GM12891 (cell line): ENCODE measurements around the gene SLC4A1AP.

Source experiments
- POLR2A ChIP-seq: IDR thresholded peaks from 2 replicates; pipeline ENCODE4 v1.6.1; 2011; ENCODE audit warnings: low read depth, low read length, control low read depth
- POLR2AphosphoS5 ChIP-seq: IDR thresholded peaks from 2 replicates; pipeline ENCODE4 v1.6.1; 2011; ENCODE audit warnings: low read depth, low read length, control low read depth
- SPI1 ChIP-seq: IDR thresholded peaks from 2 replicates; pipeline ENCODE4 v1.6.1; 2011; ENCODE audit warnings: low read depth, low read length, control low read depth
- TAF1 ChIP-seq: IDR thresholded peaks from 2 replicates; pipeline ENCODE4 v1.6.1; 2011; ENCODE audit warnings: low read depth, low read length, control low read depth

GRCh38 chr2:27717070-27717795 lies 53.5 kb downstream of the SLC4A1AP start:
- TF ChIP-seq POLR2AphosphoS5 (no peak), SPI1 (no peak), TAF1 (no peak), POLR2A (no peak)
